Ishikawa (cell line): ENCODE measurements around the gene MID1.

Experiments
- CEBPB ChIP-seq: IDR thresholded peaks from 2 replicates; pipeline ENCODE4 v1.6.1; 2012
- CREB1 ChIP-seq: IDR thresholded peaks from 2 replicates; pipeline ENCODE4 v1.6.1; 2012; ENCODE audit warnings: low read depth
- EGR1 ChIP-seq: IDR thresholded peaks from 2 replicates; pipeline ENCODE4 v1.6.1; 2012
- EP300 ChIP-seq: IDR thresholded peaks from 2 replicates; pipeline ENCODE4 v1.6.1; 2012; ENCODE audit warnings: borderline replicate concordance
- FOXM1 ChIP-seq: IDR thresholded peaks from 2 replicates; pipeline ENCODE4 v1.6.1; 2012; ENCODE audit warnings: low read depth, borderline replicate concordance
- NFIC ChIP-seq: IDR thresholded peaks from 2 replicates; pipeline ENCODE4 v1.6.1; 2012
- RAD21 ChIP-seq: IDR thresholded peaks from 2 replicates; pipeline ENCODE4 v1.6.1; 2012; ENCODE audit warnings: low read depth
- TAF1 ChIP-seq: IDR thresholded peaks from 2 replicates; pipeline ENCODE4 v1.6.1; 2012; ENCODE audit warnings: low read depth, mild to moderate bottlenecking
- TCF12 ChIP-seq: IDR thresholded peaks from 2 replicates; pipeline ENCODE4 v1.6.1; 2012; ENCODE audit warnings: low read depth
- TEAD4 ChIP-seq: IDR thresholded peaks from 2 replicates; pipeline ENCODE4 v1.6.1; 2012
- YY1 ChIP-seq: IDR thresholded peaks from 2 replicates; pipeline ENCODE4 v1.6.1; 2012; ENCODE audit warnings: low read depth
- ZBTB7A ChIP-seq: IDR thresholded peaks from 2 replicates; pipeline ENCODE4 v1.6.1; 2012; ENCODE audit warnings: low read depth
- TF ChIP-seq, protein P1 (sequence below): IDR thresholded peaks from 2 replicates; pipeline ENCODE4 v1.6.1; 2012
- TF ChIP-seq, protein P2 (sequence below): IDR thresholded peaks from 2 replicates; pipeline ENCODE4 v1.6.1; 2012
- TF ChIP-seq, protein P3 (sequence below): IDR thresholded peaks from 2 replicates; pipeline ENCODE4 v1.6.1; 2012; ENCODE audit warnings: low read depth, mild to moderate bottlenecking

MID1 gene

DNA sequence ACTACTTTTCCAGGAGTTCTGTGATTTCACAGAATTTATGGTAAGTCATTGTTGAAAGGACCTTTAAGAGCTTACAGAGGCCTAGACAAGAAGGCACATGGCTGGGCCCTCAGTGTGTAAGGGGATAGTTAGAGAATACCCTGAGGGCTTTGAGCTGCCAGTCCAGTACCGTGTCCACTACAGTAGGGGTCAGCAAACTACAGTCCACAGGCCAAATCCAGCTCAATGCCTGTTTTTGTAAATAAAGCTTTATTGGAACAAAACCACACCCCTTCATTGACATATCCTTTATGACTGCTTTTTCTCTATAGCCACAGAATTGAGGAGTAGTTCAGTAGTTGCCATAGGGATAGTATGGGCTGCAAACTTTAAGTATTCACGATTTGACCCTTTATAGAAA, 176.2 kb downstream of the MID1 start:
- TF ChIP-seq YY1 = no peak
- no peak for TF ChIP-seq CREB1
- no peak for TF ChIP-seq ZBTB7A
- TF ChIP-seq RAD21 = peak; percentile 30

DNA sequence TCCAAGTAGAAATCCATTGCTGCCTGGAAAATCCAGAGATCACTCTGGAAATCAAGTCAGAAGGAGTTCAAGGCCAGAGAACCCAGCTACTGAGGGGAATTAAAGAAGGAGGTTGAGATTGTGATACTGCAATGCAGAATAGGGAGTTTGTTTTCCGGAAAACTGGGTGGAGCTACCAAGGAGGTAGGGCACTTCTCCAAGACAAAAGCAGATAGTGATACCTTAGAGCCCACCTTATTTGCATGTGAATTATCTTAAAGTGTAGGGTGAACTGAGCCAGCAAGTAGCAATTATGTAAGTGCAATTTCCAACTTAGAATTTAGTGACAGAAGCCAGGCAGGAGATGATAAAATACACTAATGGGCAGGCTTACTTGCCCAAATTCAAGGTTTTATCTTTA, 178.9 kb downstream of the MID1 start:
- TF ChIP-seq CEBPB = no peak
- TF ChIP-seq, protein P1, sequence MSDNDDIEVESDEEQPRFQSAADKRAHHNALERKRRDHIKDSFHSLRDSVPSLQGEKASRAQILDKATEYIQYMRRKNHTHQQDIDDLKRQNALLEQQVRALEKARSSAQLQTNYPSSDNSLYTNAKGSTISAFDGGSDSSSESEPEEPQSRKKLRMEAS = no peak
- TF ChIP-seq FOXM1 = no peak

DNA sequence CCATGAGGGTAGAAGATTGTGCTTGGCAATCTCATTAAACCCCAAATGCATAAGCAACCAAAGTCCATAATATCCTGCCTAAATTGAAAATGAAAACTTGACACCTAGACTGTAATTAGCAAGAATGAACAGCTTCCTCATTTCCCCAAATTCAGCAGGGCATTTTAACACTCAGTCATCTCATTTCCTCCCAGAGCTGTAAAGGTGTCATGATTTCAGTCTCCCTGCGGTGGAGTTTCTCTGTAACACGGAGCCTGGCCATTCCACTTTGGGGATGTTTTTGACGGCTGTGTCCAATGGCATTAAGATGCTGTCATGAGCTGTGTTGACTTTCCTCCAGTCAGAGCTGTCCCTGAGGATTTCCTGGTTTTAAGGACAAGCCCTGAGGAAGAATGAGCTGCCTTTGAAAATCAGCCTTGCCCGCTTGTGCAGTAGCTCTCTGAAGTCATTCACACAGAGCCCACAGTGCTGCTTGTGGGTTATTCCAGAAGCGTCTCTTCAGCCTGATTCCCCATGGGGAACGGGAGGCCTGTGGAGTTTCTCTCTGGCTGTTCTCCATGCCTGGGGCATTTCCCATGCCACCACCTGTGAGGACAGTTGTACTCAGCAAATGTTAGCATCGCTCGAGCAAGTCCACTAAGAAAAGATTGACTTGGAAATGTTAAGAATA, 187.0 kb downstream of the MID1 start:
- TF ChIP-seq TAF1 (no peak), CEBPB (no peak), NFIC (no peak), EP300 (no peak), YY1 (no peak), FOXM1 (no peak), TCF12 (no peak), EGR1 (no peak), TEAD4 (no peak), RAD21 (no peak), ZBTB7A (no peak), CREB1 (no peak)
- TF ChIP-seq, protein P2, sequence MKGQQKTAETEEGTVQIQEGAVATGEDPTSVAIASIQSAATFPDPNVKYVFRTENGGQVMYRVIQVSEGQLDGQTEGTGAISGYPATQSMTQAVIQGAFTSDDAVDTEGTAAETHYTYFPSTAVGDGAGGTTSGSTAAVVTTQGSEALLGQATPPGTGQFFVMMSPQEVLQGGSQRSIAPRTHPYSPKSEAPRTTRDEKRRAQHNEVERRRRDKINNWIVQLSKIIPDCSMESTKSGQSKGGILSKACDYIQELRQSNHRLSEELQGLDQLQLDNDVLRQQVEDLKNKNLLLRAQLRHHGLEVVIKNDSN = no peak
- TF ChIP-seq, protein P1 = no peak
- TF ChIP-seq, protein P3, sequence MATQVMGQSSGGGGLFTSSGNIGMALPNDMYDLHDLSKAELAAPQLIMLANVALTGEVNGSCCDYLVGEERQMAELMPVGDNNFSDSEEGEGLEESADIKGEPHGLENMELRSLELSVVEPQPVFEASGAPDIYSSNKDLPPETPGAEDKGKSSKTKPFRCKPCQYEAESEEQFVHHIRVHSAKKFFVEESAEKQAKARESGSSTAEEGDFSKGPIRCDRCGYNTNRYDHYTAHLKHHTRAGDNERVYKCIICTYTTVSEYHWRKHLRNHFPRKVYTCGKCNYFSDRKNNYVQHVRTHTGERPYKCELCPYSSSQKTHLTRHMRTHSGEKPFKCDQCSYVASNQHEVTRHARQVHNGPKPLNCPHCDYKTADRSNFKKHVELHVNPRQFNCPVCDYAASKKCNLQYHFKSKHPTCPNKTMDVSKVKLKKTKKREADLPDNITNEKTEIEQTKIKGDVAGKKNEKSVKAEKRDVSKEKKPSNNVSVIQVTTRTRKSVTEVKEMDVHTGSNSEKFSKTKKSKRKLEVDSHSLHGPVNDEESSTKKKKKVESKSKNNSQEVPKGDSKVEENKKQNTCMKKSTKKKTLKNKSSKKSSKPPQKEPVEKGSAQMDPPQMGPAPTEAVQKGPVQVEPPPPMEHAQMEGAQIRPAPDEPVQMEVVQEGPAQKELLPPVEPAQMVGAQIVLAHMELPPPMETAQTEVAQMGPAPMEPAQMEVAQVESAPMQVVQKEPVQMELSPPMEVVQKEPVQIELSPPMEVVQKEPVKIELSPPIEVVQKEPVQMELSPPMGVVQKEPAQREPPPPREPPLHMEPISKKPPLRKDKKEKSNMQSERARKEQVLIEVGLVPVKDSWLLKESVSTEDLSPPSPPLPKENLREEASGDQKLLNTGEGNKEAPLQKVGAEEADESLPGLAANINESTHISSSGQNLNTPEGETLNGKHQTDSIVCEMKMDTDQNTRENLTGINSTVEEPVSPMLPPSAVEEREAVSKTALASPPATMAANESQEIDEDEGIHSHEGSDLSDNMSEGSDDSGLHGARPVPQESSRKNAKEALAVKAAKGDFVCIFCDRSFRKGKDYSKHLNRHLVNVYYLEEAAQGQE = no peak

DNA sequence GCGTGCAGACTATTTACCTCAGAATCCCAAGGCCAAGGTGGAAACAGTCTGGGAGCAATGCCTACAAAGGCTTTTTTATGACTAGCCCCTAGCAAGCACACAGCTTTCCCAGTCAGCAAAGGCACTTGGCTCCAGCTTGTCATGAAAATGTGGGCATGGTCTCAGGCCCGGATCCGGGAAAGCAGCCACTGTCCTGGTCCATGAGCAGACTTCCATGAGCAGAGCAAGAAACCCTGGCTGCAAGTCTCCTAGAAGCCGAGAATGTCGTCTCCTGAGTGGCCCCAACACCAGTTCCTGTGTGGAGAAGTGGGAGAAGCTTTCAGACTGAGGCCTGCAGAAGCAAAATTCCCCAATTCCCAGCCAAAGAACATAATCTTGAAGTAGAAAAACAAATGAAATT, 190.5 kb downstream of the MID1 start:
- no peak for TF ChIP-seq TAF1
- TF ChIP-seq CEBPB = no peak
- TF ChIP-seq, protein P1 = no peak
- no peak for TF ChIP-seq TCF12
- TF ChIP-seq ZBTB7A = no peak
- no peak for TF ChIP-seq TEAD4
- TF ChIP-seq YY1 = no peak
- TF ChIP-seq CREB1 = no peak
- TF ChIP-seq, protein P2 = no peak
- no peak for TF ChIP-seq RAD21
- TF ChIP-seq, protein P3 = no peak
- TF ChIP-seq FOXM1 = no peak
- no peak for TF ChIP-seq EGR1
- TF ChIP-seq EP300 = no peak
- no peak for TF ChIP-seq NFIC

DNA sequence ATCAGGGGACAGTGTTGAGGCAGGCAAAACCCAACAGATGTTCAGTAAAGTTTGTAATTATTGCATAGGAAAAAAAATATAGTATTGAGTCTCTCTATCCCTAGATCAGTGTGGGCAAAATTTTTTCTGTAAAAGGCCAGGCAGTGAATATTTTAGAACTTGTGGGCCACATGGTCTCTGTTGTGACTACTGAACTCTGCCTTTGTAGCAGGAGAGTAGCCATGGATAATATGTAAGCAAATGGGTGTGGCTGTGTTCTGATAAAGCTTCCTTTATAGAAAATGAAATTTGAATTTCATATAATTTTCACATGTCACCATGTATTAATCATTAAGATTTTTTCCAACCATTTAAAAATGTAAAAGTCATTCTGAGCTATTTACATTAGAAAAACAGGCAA, 193.1 kb downstream of the MID1 start:
- TF ChIP-seq ZBTB7A = no peak
- no peak for TF ChIP-seq TAF1
- no peak for TF ChIP-seq TEAD4
- TF ChIP-seq, protein P1 = no peak
- no peak for TF ChIP-seq CEBPB
- TF ChIP-seq EGR1 = no peak
- TF ChIP-seq YY1 = no peak
- no peak for TF ChIP-seq EP300
- no peak for TF ChIP-seq CREB1
- TF ChIP-seq, protein P3 = no peak
- no peak for TF ChIP-seq TCF12
- TF ChIP-seq NFIC = no peak
- TF ChIP-seq FOXM1 = no peak
- TF ChIP-seq, protein P2 = no peak
